Lower leg skin (tissue), 4 donors: ENCODE results near the gene RIPOR2. TPM values are rescaled to one million over a fixed set of nuclear protein-coding genes. Genes with fewer than 3 reads are reported as not detected.
"Not testable (repeated sequence)": the region's sequence is repeated elsewhere in the genome, so short reads cannot be mapped to it uniquely, and the experiment has no call there.

Experiments
- DNase-seq, 2 donors: peaks; one replicate each; pipeline ENCODE4 v3.0.0-alpha.2; 2019; ENCODE audit warnings: low spot score in 2 of 2
- H3K4me3 ChIP-seq: fragments of 200-600 bp; sonication (generic); 2 replicates; pipeline ENCODE4 v1.5.1; 2017; ENCODE audit warnings: mild to moderate bottlenecking, low read depth; ENCODE audit not compliant: poor library complexity, severe bottlenecking
- POLR2A ChIP-seq, 2 donors: fragments of 450-650 bp; IDR thresholded peaks; one replicate each; pipeline ENCODE4 v1.6.1; 2016 to 2017; ENCODE audit warnings: antibody characterized with exemption in 2 of 2, mild to moderate bottlenecking in 1 of 2, moderate library complexity in 1 of 2
- WGBS, 2 donors: methylation state at CpG; one replicate each; pipeline ENCODE4 v1.1.5; 2018; 5-methylcytosine and 5-hydroxymethylcytosine counted together
- intact Hi-C: fragments of 100-400 bp; cut with DNase I; formaldehyde crosslinking; loops from one replicate; pipeline ENCODE4 v1.15.0; 2023; ENCODE audit warnings: low total_unique reads
- total RNA-seq, 4 donors: library from RNA; depleted of rRNA; stranded (reverse); fragments of >200 nt; gene quantifications; one replicate each; pipeline ENCODE4 v1.1.0, GENCODE V29; 2016
- TF ChIP-seq, protein P1 (sequence below), 3 donors: fragments of 450-650 bp; IDR thresholded peaks; one replicate each; pipeline ENCODE4 v1.5.1; 2016; ENCODE audit warnings: antibody characterized with exemption in 3 of 3, mild to moderate bottlenecking in 3 of 3, moderate library complexity in 2 of 3

The RIPOR2 gene
- total RNA-seq, 4 donors from 2014 or later, result 5.2 to 21.3 (median 8.6) TPM

GRCh38 chr6:24774696-24775519 is 160.9 kb downstream of the RIPOR2 start, which contains the start of gene GMNN:
GMNN (plus strand) TSS chr6:24774937; CDS start chr6:24777247, 2,310 bp downstream.
- no peak for TF ChIP-seq POLR2A (IDR thresholded peaks at IDR 0.05)
- TF ChIP-seq, protein P1, sequence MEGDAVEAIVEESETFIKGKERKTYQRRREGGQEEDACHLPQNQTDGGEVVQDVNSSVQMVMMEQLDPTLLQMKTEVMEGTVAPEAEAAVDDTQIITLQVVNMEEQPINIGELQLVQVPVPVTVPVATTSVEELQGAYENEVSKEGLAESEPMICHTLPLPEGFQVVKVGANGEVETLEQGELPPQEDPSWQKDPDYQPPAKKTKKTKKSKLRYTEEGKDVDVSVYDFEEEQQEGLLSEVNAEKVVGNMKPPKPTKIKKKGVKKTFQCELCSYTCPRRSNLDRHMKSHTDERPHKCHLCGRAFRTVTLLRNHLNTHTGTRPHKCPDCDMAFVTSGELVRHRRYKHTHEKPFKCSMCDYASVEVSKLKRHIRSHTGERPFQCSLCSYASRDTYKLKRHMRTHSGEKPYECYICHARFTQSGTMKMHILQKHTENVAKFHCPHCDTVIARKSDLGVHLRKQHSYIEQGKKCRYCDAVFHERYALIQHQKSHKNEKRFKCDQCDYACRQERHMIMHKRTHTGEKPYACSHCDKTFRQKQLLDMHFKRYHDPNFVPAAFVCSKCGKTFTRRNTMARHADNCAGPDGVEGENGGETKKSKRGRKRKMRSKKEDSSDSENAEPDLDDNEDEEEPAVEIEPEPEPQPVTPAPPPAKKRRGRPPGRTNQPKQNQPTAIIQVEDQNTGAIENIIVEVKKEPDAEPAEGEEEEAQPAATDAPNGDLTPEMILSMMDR (IDR thresholded peaks at IDR 0.05), result no peak
- WGBS, 2 donors, result 0% methylated on average over 43 to 71 of the region's 75 CpGs
- peak within 1 kb of the TSS; percentile 98 for H3K4me3 ChIP-seq
- intact Hi-C loops, result no loop called here
- DNase-seq, result peak; percentile 96 to 100

DNA sequence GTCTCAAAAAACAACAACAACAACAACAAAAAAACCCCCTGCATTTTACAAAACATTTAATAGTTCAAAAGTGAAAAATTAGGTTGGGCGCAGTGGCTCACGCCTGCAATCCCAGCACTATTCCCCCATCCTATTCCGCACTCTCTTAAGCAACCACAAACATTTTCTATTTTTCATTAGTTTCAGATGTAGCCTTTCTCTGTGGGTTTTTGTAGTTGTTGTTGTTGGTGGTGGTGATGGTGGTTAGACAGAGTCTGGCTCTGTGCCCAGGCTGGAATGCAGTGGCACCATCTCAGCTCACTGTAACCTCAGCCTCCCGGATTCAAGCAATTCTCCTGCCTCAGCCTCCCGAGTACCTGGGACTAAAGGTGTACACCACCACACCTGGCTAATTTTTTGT is 167.4 kb downstream of the RIPOR2 start:
- TF ChIP-seq, protein P1 (IDR thresholded peaks at IDR 0.05), result no peak
- TF ChIP-seq POLR2A (IDR thresholded peaks at IDR 0.05), result no peak
- intact Hi-C loops, result loop anchor here (10.0 kb wide), 1 partner anchor 184 kb away; no protein-coding TSS in a partner anchor
- DNase-seq, result no peak
- WGBS, 2 donors, result 84 to 92% methylated on average over 5 of the region's 5 CpGs
- H3K4me3 ChIP-seq, result no peak overlapping the region

DNA sequence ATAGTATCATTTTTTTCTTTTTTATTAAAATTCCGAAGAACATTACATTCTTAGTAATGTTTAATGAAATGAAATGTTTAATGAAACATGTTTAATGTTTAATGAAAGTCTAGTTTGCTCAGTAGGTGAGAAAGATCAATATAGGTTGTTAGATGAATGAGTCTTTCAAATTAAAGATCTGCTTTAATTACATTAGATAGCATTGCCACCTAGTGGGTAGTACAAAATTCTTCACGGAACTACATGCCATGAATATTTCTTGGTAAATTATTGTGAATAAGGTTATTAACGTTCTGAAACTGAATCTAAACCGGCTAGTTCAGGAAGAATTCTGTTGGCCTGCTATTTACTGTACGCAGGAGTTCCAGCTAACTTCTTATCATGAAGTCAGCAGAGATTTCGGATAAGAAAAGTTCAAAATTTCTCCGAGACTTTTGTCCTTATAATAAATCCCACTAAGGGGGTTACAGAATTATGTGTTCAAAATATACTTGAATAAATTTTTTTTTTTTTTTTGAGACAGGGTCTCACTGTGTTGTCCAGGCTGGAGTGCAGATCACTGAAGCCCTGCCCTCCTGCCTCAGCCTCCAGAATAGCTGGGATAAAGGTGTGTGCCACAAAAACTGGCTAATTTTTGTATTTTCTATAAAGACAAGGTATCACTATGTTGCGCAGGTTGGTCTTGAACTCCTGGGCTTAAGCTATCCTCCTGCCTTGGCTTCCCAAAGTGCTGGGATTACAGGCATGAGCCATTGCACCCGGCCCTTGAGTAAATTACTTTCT is 168.9 kb downstream of the RIPOR2 start:
- DNase-seq, result no peak
- WGBS, 2 donors, result 45 to 48% methylated on average over 9 of the region's 9 CpGs
- TF ChIP-seq, protein P1 (IDR thresholded peaks at IDR 0.05), result no peak
- TF ChIP-seq POLR2A (IDR thresholded peaks at IDR 0.05), result no peak
- no peak overlapping the region for H3K4me3 ChIP-seq
- intact Hi-C loops, result loop anchor here (10.0 kb wide), 1 partner anchor 182 kb away; no protein-coding TSS in a partner anchor

DNA sequence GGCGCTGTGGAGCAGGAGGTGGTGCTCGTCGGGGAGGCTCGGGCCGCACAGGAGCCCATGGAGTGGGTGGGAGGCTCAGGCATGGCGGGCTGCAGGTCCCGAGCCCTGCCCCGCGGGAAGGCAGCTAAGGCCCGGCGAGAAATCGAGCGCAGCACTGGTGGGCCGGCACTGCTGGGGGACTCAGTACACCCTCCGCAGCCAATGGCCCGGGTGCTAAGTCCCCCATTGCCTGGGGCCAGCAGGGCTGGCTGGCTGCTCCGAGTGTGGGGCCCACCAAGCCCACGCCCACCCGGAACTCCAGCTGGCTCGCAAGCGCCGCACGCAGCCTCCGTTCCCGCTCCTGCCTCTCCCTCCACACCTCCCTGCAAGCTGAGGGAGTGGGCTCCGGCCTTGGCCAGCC is 169.8 kb downstream of the RIPOR2 start:
- intact Hi-C loops, result loop anchor here (10.0 kb wide), 1 partner anchor 181 kb away; no protein-coding TSS in a partner anchor
- H3K4me3 ChIP-seq, DNase-seq: not testable (repeated sequence)
- WGBS, 2 donors, result 93 to 95% methylated on average over 24 of the region's 26 CpGs

DNA sequence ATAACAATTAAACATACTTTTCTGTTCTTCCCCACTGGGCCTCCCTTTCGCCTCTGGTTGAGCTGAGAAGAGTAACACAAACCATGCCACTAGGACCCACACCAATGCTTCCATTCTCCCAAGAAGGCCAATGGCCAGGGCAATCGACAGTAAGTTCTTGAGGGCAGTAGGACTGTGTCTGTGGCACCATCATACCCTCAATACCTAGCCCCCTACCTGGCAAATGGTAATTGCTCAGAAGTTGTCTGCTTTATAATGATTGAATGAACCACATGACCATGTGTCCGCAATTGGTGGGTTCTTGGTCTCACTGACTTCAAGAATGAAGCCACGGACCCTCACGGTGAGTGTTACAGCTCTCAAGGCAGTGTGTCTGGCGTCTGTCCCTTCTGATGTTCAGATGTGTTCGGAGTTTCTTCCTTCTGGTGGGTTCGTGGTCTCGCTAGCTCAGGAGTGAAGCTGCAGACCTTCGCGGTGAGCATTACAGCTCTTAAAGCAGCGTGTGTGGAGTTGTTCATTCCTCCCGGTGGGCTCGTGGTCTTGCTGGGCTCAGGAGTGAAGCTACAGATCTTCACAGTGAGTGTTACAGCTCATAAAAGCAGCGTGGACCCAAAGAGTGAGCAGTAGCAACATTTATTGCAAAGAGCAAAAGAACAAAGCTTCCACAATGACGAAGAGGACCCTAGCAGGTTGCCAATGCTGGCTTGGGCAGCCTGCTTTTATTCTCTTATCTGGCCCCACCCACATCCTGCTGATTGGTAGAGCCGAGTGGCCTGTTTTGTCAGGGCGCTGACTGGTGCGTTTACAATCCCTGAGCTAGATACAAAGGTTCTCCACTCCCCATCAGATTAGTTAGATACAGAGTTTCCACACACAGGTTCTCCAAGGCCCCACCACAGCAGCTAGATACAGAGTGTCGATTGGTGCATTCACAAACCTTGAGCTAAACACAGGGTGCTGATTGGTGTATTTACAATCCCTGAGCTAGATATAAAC is 170.6 kb downstream of the RIPOR2 start:
- intact Hi-C loops, result loop anchor here (10.0 kb wide), 1 partner anchor 180 kb away; no protein-coding TSS in a partner anchor
- DNase-seq, H3K4me3 ChIP-seq: not testable (repeated sequence)
- WGBS, 2 donors, result 91 to 93% methylated on average over 20 of the region's 20 CpGs

- intact Hi-C loops, result loop anchor here (10.0 kb wide), 1 partner anchor 179 kb away; no protein-coding TSS in a partner anchor
- no peak overlapping the region for H3K4me3 ChIP-seq
- no peak for DNase-seq
- whole genome bisulfite sequencing, 2 donors, result 64 to 75% methylated on average over 3 of the region's 3 CpGs
- TF ChIP-seq POLR2A (IDR thresholded peaks at IDR 0.05), result no peak
These were observed 172.2 kb downstream of the RIPOR2 start for GRCh38 chr6:24763578-24763977.
